HepG2 (cell line): ENCODE data around the gene TRERF1.

Experiments used
- FOXK2 ChIP-seq: fragments of 450-650 bp; IDR thresholded peaks from 2 replicates; pipeline ENCODE4 v1.6.1; 2016
- POLR2A ChIP-seq, 2 experiments: IDR thresholded peaks; 2 replicates each; pipeline ENCODE4 v1.6.1; 2011; ENCODE audit warnings: low read depth in 2 of 2, low read length in 2 of 2, mild to moderate bottlenecking in 1 of 2, moderate library complexity in 1 of 2; ENCODE audit not compliant: insufficient read depth in 1 of 2

GRCh38 chr6:42251911-42252637 lies 199.7 kb downstream of the TRERF1 start:
- TF ChIP-seq FOXK2 (no peak), POLR2A (IDR thresholded peaks at IDR 0.05; ENCODE audit: insufficient read depth in 1 of 2, low read depth in 2 of 2, low read length in 2 of 2) (no peak)
